ENCODE measurements around the gene RPS6KA4.

Gene RPS6KA4

GRCh38 chr11:64324692-64325469 lies 34.1 kb upstream of the RPS6KA4 start:
- FAIRE-seq: no peak
- no peak for DNase-seq (ENCODE audit: extremely low spot score, insufficient read length, low read depth)

GRCh38 chr11:64327375-64327774 lies 31.6 kb upstream of the RPS6KA4 start:
- FAIRE-seq: no peak
- no peak for DNase-seq (ENCODE audit: extremely low spot score, insufficient read length, low read depth)

GRCh38 chr11:64327993-64328392 lies 31.0 kb upstream of the RPS6KA4 start:
- no peak for FAIRE-seq

GRCh38 chr11:64330888-64331287 lies 28.1 kb upstream of the RPS6KA4 start:
- FAIRE-seq: no peak
- no peak for DNase-seq (ENCODE audit: extremely low spot score, insufficient read length, low read depth)

More at GRCh38 chr11:64327993-64328392, 31.0 kb upstream of the RPS6KA4 start:
- DNase-seq (ENCODE audit: extremely low spot score, insufficient read length, low read depth): no peak

- peak; percentile 64 for DNase-seq (ENCODE audit: extremely low spot score, insufficient read length, low read depth)
- FAIRE-seq: peak; percentile 85
Observed at GRCh38 chr11:64331569-64332371, 27.2 kb upstream of the RPS6KA4 start.

- no peak for DNase-seq (ENCODE audit: extremely low spot score, insufficient read length, low read depth)
- FAIRE-seq: no peak
Observed at GRCh38 chr11:64333556-64333955, 25.4 kb upstream of the RPS6KA4 start.

GRCh38 chr11:64334764-64335735 lies 23.9 kb upstream of the RPS6KA4 start:
- peak; percentile 81 for FAIRE-seq

GRCh38 chr11:64337538-64338249 lies 21.3 kb upstream of the RPS6KA4 start:
- no peak for FAIRE-seq

More at GRCh38 chr11:64334764-64335735, 23.9 kb upstream of the RPS6KA4 start:
- peak; percentile 80 for DNase-seq (ENCODE audit: extremely low spot score, insufficient read length, low read depth)

GRCh38 chr11:64338716-64339115 lies 20.2 kb upstream of the RPS6KA4 start:
- no peak for DNase-seq (ENCODE audit: extremely low spot score, insufficient read length, low read depth)
- FAIRE-seq: no peak

More at GRCh38 chr11:64337538-64338249, 21.3 kb upstream of the RPS6KA4 start:
- no peak for DNase-seq (ENCODE audit: extremely low spot score, insufficient read length, low read depth)

GRCh38 chr11:64339286-64339685 lies 19.7 kb upstream of the RPS6KA4 start:
- DNase-seq (ENCODE audit: extremely low spot score, insufficient read length, low read depth) (no peak), FAIRE-seq (peak; percentile 36)

- peak; percentile 78 for DNase-seq (ENCODE audit: extremely low spot score, insufficient read length, low read depth)
- peak; percentile 91 for FAIRE-seq
Observed at GRCh38 chr11:64339754-64340408, 19.1 kb upstream of the RPS6KA4 start, which contains the start of gene CCDC88B. CCDC88B (plus strand) TSS chr11:64340204; CDS start chr11:64340267, 63 bp downstream.

GRCh38 chr11:64340671-64341335 lies 18.2 kb upstream of the RPS6KA4 start:
- peak; percentile 85 for FAIRE-seq
- peak; percentile 66 for DNase-seq (ENCODE audit: extremely low spot score, insufficient read length, low read depth)

GRCh38 chr11:64341429-64341828 lies 17.5 kb upstream of the RPS6KA4 start:
- no peak for DNase-seq (ENCODE audit: extremely low spot score, insufficient read length, low read depth)
- no peak for FAIRE-seq

- DNase-seq (ENCODE audit: extremely low spot score, insufficient read length, low read depth) (peak; percentile 88), FAIRE-seq (peak; percentile 83)
Observed at GRCh38 chr11:64341851-64342791, 16.8 kb upstream of the RPS6KA4 start.

- FAIRE-seq (no peak), DNase-seq (ENCODE audit: extremely low spot score, insufficient read length, low read depth) (no peak)
Observed at GRCh38 chr11:64342869-64343745, 15.9 kb upstream of the RPS6KA4 start.
